ENCODE results near the gene OTUD5. TPM values are rescaled to one million over a fixed set of nuclear protein-coding genes. Genes with fewer than 3 reads are reported as not detected.
A peak's percentile ranks its signal among the peaks of the same experiment; 100 is the strongest.
"Not testable (repeated sequence)": the region's sequence is repeated elsewhere in the genome, so short reads cannot be mapped to it uniquely, and the experiment has no call there.

Gene OTUD5
- polyA plus RNA-seq (ENCODE audit: insufficient read length in 10 of 10) = 10 to 100 TPM; 31.5 to 41.9 (median 34.9) TPM
- long read RNA-seq, donor 1, partial matches to known transcripts = 0 of 3 reads
- long read RNA-seq, donor 1, other reads (novel, unspliced or antisense) = 0 of 3 reads
- long read RNA-seq, donor 2, partial matches to known transcripts = 0 of 2 reads
- long read RNA-seq, donor 2, other reads (novel, unspliced or antisense) = 0 of 2 reads
- long read RNA-seq, donor 3 = 0 reads
- long read RNA-seq, donor 4, partial matches to known transcripts = 0 of 1 reads
- long read RNA-seq, donor 4, other reads (novel, unspliced or antisense) = 0 of 1 reads
- long read RNA-seq, donor 5, partial matches to known transcripts = 0 of 2 reads
- long read RNA-seq, donor 5, other reads (novel, unspliced or antisense) = 0 of 2 reads
- long read RNA-seq, donor 6, partial matches to known transcripts = 0 of 4 reads
- long read RNA-seq, donor 6, other reads (novel, unspliced or antisense) = 0 of 4 reads
- long read RNA-seq, donor 7, partial matches to known transcripts = 0 of 1 reads
- long read RNA-seq, donor 7, other reads (novel, unspliced or antisense) = 0 of 1 reads
- long read RNA-seq, donor 8, partial matches to known transcripts = 0 of 2 reads
- long read RNA-seq, donor 8, other reads (novel, unspliced or antisense) = 0 of 2 reads
- long read RNA-seq, donor 9, partial matches to known transcripts = 0 of 1 reads
- long read RNA-seq, donor 9, other reads (novel, unspliced or antisense) = 0 of 1 reads

- peak in 2 of 3 donors; percentile 52 to 69 for DNase-seq
Observed at GRCh38 chrX:48957477-48957826, at the start of gene OTUD5. TSS of gene OTUD5 (minus strand) at chrX:48957607. CDS start at chrX:48957570, 37 bp downstream.

GRCh38 chrX:49003696-49004095 lies 46.3 kb upstream of the OTUD5 start:
- DNase-seq = no peak

GRCh38 chrX:49002091-49002935 lies 44.9 kb upstream of the OTUD5 start, which contains the start of gene GRIPAP1:
TSS of gene GRIPAP1 (minus strand) at chrX:49002264. CDS start at chrX:49002229, 35 bp downstream.
- DNase-seq = peak; percentile 84 to 93 (median 90)

- peak in 1 of 3 donors; percentile 0 for DNase-seq
Observed at GRCh38 chrX:49001521-49002090, 44.2 kb upstream of the OTUD5 start.

GRCh38 chrX:49000636-49001035 lies 43.2 kb upstream of the OTUD5 start:
- no peak for DNase-seq

GRCh38 chrX:48999030-48999429 lies 41.6 kb upstream of the OTUD5 start:
- DNase-seq = no peak

- DNase-seq = no peak
Observed at GRCh38 chrX:48998391-48998790, 41.0 kb upstream of the OTUD5 start.

- no peak for DNase-seq
Observed at GRCh38 chrX:48997865-48998264, 40.5 kb upstream of the OTUD5 start.

GRCh38 chrX:48997455-48997854 lies 40.0 kb upstream of the OTUD5 start:
- no peak for DNase-seq

GRCh38 chrX:48996969-48997368 lies 39.6 kb upstream of the OTUD5 start:
- DNase-seq = no peak

GRCh38 chrX:48992341-48992740 lies 34.9 kb upstream of the OTUD5 start:
- no peak for DNase-seq

GRCh38 chrX:48989483-48989882 lies 32.1 kb upstream of the OTUD5 start:
- DNase-seq = no peak

- no peak for DNase-seq
Observed at GRCh38 chrX:48983896-48984295, 26.5 kb upstream of the OTUD5 start.

GRCh38 chrX:48983081-48983480 lies 25.7 kb upstream of the OTUD5 start:
- DNase-seq = no peak

GRCh38 chrX:48981178-48981577 lies 23.8 kb upstream of the OTUD5 start:
- DNase-seq = no peak

- not testable (repeated sequence) for DNase-seq
Observed at GRCh38 chrX:48980341-48980740, 22.9 kb upstream of the OTUD5 start.

- no peak for DNase-seq
Observed at GRCh38 chrX:48978226-48978625, 20.8 kb upstream of the OTUD5 start.

GRCh38 chrX:48976086-48976485 lies 18.7 kb upstream of the OTUD5 start:
- DNase-seq = no peak

GRCh38 chrX:48975541-48975940 lies 18.1 kb upstream of the OTUD5 start:
- no peak for DNase-seq

- no peak for DNase-seq
Observed at GRCh38 chrX:48975041-48975440, 17.6 kb upstream of the OTUD5 start.

GRCh38 chrX:48974574-48974973 lies 17.2 kb upstream of the OTUD5 start:
- no peak for DNase-seq

- no peak for DNase-seq
Observed at GRCh38 chrX:48974033-48974432, 16.6 kb upstream of the OTUD5 start.

Data from muscle of back (tissue), 13 donors.